ENCODE results near the gene COQ8B. TPM values are rescaled to one million over a fixed set of nuclear protein-coding genes. Genes with fewer than 3 reads are reported as not detected.
"Not testable (repeated sequence)": the region's sequence is repeated elsewhere in the genome, so short reads cannot be mapped to it uniquely, and the experiment has no call there.

COQ8B gene
- total RNA-seq, 1 donor from 2014 or later, result 30.6 TPM

GRCh38 chr19:40742886-40743285, 26.2 kb upstream of the COQ8B start:
- intact Hi-C loops (cut with micrococcal nuclease), result no loop called here

GRCh38 chr19:40742477-40742876, 25.8 kb upstream of the COQ8B start:
- intact Hi-C loops (cut with micrococcal nuclease), result no loop called here

- intact Hi-C loops (cut with micrococcal nuclease), result no loop called here
Observed at GRCh38 chr19:40741527-40742390, 25.1 kb upstream of the COQ8B start.

GRCh38 chr19:40740747-40741146, 24.1 kb upstream of the COQ8B start:
- intact Hi-C loops (cut with micrococcal nuclease), result no loop called here

GRCh38 chr19:40739871-40740703, 23.4 kb upstream of the COQ8B start:
- intact Hi-C loops (cut with micrococcal nuclease), result no loop called here

GRCh38 chr19:40739030-40739839, 22.5 kb upstream of the COQ8B start:
- intact Hi-C loops (cut with micrococcal nuclease), result no loop called here

GRCh38 chr19:40737102-40737644, 20.5 kb upstream of the COQ8B start:
- intact Hi-C loops (cut with micrococcal nuclease), result no loop called here

- intact Hi-C loops (cut with micrococcal nuclease), result no loop called here
Observed at GRCh38 chr19:40736661-40737060, 20.0 kb upstream of the COQ8B start.

- intact Hi-C loops (cut with micrococcal nuclease), result no loop called here
Observed at GRCh38 chr19:40735013-40735771, 18.5 kb upstream of the COQ8B start.

GRCh38 chr19:40733149-40733548, 16.5 kb upstream of the COQ8B start:
- intact Hi-C loops (cut with micrococcal nuclease), result no loop called here

- intact Hi-C loops (cut with micrococcal nuclease), result not testable (repeated sequence)
Observed at GRCh38 chr19:40732304-40732703, 15.6 kb upstream of the COQ8B start.

GRCh38 chr19:40730065-40730464, 13.4 kb upstream of the COQ8B start:
- intact Hi-C loops (cut with micrococcal nuclease), result not testable (repeated sequence)

GRCh38 chr19:40726279-40726678, 9.6 kb upstream of the COQ8B start:
- intact Hi-C loops (cut with micrococcal nuclease), result no loop called here

- intact Hi-C loops (cut with micrococcal nuclease), result no loop called here
Observed at GRCh38 chr19:40724855-40725254, 8.2 kb upstream of the COQ8B start.

GRCh38 chr19:40724315-40724714, 7.6 kb upstream of the COQ8B start:
- intact Hi-C loops (cut with micrococcal nuclease), result no loop called here

GRCh38 chr19:40723661-40724254, 7.1 kb upstream of the COQ8B start:
- intact Hi-C loops (cut with micrococcal nuclease), result no loop called here

GRCh38 chr19:40721936-40722661, 5.4 kb upstream of the COQ8B start:
- intact Hi-C loops (cut with micrococcal nuclease), result no loop called here

GRCh38 chr19:40721140-40721486, 4.4 kb upstream of the COQ8B start:
- intact Hi-C loops (cut with micrococcal nuclease), result no loop called here

GRCh38 chr19:40719414-40719894, 2.8 kb upstream of the COQ8B start:
- intact Hi-C loops (cut with micrococcal nuclease), result loop anchor here (5.0 to 10.0 kb wide), 4 partner anchors 107 to 675 kb away; partner anchors contain the start of genes BCKDHA, C19orf47, EXOSC5 and PLD3
